NCI-H460 (cell line): ENCODE measurements around the gene U2AF2. TPM values are rescaled to one million over a fixed set of nuclear protein-coding genes. Genes with fewer than 3 reads are reported as not detected.

ENCODE experiments used
- DNase-seq: peaks from one replicate; pipeline ENCODE4 v3.0.0-alpha.2; 2016; ENCODE audit warnings: low read depth; ENCODE audit errors: extremely low read depth
- total RNA-seq: library from RNA; depleted of rRNA; stranded (reverse); fragments of >200 nt; shearing (Covaris generic); gene quantifications from 2 replicates; pipeline ENCODE4 v1.2.3, GENCODE V29; 2014

U2AF2 gene
- total RNA-seq, 1 experiment from 2014 or later = 72.4 TPM

GRCh38 chr19:55687281-55688201 is 32.7 kb downstream of the U2AF2 start:
- no peak for DNase-seq

GRCh38 chr19:55688422-55689218 is 33.8 kb downstream of the U2AF2 start:
- no peak for DNase-seq

- DNase-seq = no peak
Observed at GRCh38 chr19:55689411-55690108, 34.7 kb downstream of the U2AF2 start.

GRCh38 chr19:55690109-55690768 is 35.4 kb downstream of the U2AF2 start:
- DNase-seq = no peak

GRCh38 chr19:55690769-55691545 is 36.1 kb downstream of the U2AF2 start:
- DNase-seq = no peak

- no peak for DNase-seq
Observed at GRCh38 chr19:55691561-55692481, 37.0 kb downstream of the U2AF2 start.

GRCh38 chr19:55692681-55693081 is 37.8 kb downstream of the U2AF2 start:
- no peak for DNase-seq

- no peak for DNase-seq
Observed at GRCh38 chr19:55693336-55693974, 38.6 kb downstream of the U2AF2 start.

GRCh38 chr19:55694241-55694655 is 39.4 kb downstream of the U2AF2 start:
- no peak for DNase-seq

- no peak for DNase-seq
Observed at GRCh38 chr19:55694656-55695491, 40.0 kb downstream of the U2AF2 start.

- DNase-seq = no peak
Observed at GRCh38 chr19:55695511-55696290, 40.9 kb downstream of the U2AF2 start.

- no peak for DNase-seq
Observed at GRCh38 chr19:55696301-55697068, 41.6 kb downstream of the U2AF2 start.

GRCh38 chr19:55697069-55697440 is 42.2 kb downstream of the U2AF2 start:
- no peak for DNase-seq

- DNase-seq = no peak
Observed at GRCh38 chr19:55697698-55698097, 42.9 kb downstream of the U2AF2 start.

GRCh38 chr19:55698256-55698655 is 43.4 kb downstream of the U2AF2 start:
- no peak for DNase-seq

GRCh38 chr19:55699221-55699620 is 44.4 kb downstream of the U2AF2 start:
- DNase-seq = no peak
